Retina (tissue), 1 donor: Measurements from ENCODE around the gene STK31.
"Not testable (repeated sequence)": the region's sequence is repeated elsewhere in the genome, so short reads cannot be mapped to it uniquely, and the experiment has no call there.

Experiments
- DNase-seq: peaks from one replicate; pipeline ENCODE4 v3.0.0-alpha.2; 2016

STK31 gene

DNA sequence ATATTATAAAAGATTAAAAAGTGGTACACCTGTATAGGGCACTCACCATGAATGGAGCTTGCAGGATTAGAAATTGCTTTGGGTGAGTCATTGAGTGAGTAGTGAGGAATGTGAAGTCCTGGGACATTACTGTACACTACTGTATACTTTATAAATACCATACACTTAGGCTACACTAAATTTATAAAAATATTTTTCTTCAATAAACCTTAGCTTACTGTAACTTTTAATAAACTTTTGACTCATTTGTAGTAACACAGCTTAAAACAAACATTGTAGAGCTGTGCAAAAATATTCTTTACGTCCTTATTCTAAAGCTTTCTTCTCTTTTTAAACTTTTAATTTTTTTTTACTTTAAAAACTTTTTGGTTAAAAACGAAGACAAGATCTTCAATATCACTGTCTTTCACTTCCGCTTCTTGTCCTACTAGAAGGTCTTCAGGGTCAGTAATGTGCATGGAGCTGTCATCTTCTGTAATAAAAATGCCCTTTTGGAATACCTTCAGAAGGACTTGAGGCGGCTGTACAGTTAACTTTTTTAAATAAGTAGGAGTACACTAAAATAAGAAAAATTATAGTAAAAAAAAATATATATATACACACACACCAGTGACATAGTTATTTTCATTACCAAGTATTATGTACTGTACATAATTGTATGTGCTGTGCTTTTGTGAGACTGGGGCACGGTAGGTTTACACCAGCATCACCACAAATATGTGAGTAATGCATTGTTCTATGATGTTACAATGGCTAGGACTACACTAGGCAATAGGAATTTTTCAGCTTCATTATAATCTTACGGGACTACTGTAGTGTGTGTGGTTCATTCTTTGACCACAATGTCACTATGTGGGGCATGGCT is 3.5 kb downstream of the STK31 start:
- DNase-seq = no peak

DNA sequence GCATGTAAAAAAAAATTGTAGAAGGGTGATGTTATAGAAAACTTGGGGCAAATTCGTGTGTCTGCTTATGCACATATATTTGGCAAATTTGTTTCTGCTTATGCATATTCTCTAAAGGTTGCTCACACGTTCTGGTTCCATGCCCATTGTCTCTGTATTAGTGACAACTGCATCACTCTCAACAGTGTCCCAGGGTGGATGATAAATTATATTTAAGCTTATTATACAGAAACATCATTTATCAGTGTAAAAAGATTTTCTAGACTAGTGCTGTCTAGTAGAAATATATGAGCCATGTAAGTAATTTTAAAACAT is 4.1 kb downstream of the STK31 start:
- DNase-seq = no peak

DNA sequence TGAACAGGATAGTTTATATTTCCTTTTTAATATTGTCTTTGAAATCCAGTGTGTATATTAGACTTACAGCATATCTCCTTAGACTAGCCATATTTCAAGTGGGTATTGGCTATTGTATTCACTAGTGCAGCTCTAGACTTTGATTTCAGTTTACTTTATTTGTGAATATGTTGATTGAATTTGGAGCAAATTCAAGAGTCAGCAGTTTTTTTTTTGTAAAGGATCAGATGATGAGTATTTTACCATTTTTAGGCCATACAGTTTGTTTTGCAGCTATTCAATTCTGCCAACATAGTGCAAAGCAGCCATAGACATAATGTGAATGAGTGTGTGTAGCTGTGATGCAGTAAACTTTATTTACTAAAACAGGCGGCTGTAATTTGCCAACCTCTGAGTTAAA is 4.6 kb downstream of the STK31 start:
- DNase-seq = no peak

DNA sequence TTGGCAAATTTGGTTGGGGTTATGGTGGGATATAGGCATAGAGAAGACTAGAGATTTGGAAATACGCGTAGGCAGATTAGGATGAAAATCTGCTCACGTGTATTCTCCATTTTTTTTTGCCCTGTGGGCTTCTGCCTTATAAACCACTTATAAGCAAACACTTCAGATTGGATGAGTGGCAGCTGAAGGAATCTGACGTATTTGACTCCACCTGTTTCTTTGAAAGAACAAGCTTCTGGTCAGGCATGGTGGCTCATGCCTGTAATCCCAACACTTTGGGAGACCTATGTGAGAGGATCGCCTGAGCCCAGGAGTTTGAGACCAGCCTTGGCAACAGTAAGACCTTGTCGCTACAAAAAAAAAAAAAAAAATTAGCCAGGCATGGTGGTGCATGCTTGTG is 5.1 kb downstream of the STK31 start:
- no peak for DNase-seq

- DNase-seq = no peak
These were observed 7.8 kb downstream of the STK31 start for GRCh38 chr7:23717788-23718187.

- no peak for DNase-seq
These were observed 11.4 kb downstream of the STK31 start for GRCh38 chr7:23721456-23721855.

DNA sequence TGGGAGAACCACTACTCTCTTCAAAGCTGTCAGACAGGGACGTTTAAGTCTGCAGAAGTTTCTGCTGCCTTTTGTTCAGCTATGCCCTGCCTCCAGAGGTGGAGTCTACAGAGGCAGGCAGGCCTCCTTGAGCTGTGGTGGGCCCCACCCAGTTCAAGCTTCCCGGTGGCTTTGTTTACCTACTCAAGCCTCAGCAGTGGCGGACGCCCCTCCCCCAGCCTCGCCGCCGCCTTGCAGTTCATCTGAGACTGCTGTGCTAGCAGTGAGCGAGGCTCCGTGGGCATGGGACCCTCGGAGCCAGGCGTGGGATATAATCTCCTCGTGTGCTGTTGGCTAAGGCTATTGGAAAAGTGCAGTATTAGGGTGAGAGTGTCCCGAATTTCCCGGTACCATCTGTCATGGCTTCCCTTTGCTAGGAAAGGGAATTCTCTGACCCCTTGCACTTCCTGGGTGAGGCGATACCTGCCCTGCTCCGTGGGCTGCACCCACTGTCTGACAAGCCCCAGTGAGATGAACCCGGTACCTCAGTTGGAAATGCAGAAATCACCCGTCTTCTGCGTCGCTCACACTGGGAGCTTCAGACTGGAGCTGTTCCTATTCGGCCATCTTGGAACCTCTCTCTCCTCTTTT is 12.7 kb downstream of the STK31 start:
- not testable (repeated sequence) for DNase-seq

- DNase-seq = not testable (repeated sequence)
These were observed 14.1 kb downstream of the STK31 start for GRCh38 chr7:23724113-23724512.

DNA sequence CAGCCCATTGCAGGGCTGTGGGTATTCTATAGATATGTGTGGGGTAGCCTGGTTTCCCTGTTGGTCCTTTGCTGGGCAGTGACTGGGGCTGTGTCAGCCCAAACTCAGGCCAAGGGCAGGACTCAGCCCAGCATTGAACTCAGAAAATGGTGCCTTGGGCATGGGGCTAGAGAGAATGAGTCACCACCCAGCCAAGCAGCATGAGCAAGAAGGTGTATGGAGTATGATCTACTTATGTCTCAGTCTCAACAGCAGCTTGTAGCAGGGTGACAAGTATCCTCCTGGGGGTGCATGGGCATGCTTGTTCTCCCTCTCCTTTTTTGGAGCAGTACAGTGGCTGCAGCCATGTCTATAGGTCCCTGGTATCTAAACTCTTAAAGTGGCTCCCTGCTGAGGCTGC is 32.0 kb downstream of the STK31 start:
- no peak for DNase-seq

DNA sequence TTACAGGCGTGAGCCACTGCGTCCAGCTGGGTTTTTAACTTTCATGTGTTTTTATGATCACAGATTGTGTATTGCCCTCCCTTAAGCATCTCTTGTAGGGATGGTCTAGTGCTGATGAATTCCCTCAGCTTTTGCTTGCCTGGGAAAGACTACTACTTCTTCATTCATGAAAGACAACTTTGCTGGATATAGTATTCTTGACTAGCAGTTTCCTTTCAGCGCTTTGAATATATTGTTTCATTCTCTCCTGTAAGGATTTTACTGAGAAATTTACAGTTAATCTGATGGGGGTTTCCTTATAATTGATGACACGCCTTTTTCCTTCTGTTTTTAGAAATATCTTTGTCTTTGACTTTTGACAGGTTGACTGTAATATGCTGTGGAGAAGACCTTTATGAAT is 33.2 kb downstream of the STK31 start:
- no peak for DNase-seq

DNA sequence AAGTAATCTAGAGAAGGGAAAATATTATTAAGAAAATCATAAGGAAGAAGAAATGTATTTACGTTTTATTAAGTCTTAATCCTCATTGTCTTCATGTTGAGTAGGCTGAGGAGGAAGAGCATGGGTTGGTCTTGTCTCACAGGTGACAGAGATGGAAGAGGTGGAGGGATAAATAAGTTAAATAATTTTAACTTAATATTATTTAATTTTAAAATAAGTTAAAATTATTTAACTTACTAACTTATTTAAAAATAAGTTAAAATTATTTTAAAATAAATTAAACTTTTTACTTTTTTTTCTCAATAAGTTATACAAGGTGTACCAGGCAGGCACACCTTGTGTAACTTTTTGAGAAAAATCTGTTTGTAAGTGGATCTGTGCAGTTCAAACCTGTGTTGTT is 36.6 kb downstream of the STK31 start:
- DNase-seq = no peak

DNA sequence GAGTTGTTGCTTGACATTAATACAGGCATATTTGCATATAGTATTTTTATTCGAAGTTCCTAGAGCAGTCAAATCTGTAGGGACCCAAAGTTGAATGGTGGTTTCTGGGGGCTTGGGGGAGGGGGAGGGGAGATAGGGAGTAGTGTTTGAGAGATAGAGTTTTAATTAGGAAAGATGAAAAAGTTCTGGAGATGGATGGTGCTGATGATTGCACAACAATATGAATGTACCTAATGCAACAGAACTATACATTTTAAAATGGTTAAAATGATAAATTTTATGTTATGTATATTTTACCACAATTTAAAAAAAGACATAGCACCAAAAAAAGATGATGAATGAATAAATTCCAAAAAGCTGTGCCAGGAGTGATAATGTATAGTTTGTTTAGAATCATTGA is 41.8 kb downstream of the STK31 start:
- DNase-seq = no peak

DNA sequence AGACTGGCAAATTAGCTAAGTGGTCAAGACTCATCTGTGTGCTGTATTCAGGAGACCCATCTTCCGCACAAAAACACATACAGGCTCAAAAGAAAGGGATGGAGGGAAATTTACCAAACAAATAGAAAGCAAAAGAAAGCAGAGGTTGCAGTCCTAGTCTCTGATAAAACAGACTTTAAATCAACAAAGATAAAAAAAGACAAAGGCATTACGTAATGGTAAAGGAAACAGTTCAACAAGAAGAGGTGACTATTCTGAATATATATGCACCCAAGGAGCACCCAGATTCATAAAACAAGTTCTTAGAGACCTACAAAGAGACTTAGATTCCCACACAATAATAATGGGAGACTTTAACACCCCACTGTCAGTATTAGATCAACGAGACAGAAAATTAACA is 48.8 kb downstream of the STK31 start:
- DNase-seq = not testable (repeated sequence)

- DNase-seq = no peak
These were observed 49.8 kb downstream of the STK31 start for GRCh38 chr7:23759671-23760391.

- no peak for DNase-seq
These were observed 55.9 kb downstream of the STK31 start for GRCh38 chr7:23765943-23766342.

DNA sequence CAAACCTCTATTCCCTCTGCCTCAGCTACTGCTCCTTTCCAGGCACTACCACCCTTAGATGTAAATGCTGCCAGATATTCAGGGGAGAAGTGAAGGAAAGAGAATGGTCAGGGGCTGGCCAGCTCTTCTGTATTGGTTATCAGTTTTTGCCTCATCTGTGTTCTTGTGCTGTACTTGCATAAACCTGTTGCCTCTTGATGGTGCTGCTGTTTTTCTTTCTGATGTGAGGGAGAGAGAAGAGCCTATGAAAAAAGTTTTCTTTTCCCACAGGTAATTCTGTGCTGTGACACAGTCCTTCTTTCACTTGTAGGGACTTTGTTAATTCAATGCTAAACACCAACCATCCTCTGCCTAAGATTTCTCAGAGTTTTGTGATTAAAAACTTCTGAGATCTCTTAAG is 57.5 kb downstream of the STK31 start:
- no peak for DNase-seq

- no peak for DNase-seq
These were observed 58.0 kb downstream of the STK31 start for GRCh38 chr7:23768022-23768421.

GRCh38 chr7:23779185-23779800 is 69.3 kb downstream of the STK31 start:
- DNase-seq = not testable (repeated sequence)

DNA sequence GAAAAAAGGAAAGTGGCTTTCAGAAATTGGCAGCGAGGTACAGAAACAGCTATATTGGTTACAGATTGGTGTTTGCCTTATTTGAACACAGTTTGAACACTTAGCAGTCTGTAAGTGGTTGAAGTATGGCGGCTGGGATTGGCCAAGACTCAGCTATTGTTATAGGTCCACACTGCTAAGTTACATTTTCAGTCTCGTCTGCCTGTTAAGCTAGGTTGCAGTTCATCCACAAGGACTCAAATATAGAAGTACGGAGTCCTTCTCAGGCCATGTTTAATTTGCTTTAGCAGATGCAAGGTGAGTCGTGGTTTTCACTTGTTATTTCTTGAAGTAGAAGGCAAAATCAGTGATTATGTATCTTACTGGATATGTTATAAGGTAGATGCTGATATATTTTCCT is 73.1 kb downstream of the STK31 start:
- no peak for DNase-seq

DNA sequence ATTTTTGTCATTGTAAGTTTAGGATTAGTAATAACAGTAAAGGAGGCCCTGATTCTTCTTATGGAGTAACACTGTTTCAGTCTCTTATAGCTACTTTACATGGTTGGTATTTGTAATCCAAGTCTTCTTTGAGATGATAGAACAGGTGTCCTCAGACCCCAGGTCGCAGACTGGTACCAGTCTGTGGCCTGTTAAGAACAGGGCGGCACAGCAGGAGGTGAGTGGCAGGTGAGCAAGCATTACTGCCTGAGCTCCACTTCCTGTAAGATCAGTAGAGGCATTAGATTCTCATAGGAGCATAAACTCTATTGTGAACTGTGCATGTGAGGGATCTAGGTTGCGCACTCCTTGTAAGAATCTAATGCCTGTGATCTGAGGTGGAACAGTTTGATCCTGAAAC is 77.3 kb downstream of the STK31 start:
- no peak for DNase-seq

DNA sequence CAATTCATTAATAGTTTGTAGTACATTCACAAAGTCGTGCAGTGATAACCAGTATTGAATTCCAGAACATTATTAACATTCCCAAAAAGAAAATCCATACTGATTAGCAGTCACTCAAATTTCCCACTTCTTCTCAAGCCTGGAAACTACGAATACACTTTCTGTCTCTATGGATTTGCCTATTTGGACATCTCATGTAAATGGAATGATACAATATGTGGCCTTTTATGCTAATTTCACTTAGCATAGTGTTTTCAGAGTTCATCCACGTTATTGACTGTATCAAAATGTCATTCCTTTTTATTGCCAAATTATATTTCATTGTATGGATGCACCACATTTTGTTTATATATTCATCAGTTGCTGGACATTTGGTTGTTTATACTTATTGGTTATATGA is 78.8 kb downstream of the STK31 start:
- no peak for DNase-seq

DNA sequence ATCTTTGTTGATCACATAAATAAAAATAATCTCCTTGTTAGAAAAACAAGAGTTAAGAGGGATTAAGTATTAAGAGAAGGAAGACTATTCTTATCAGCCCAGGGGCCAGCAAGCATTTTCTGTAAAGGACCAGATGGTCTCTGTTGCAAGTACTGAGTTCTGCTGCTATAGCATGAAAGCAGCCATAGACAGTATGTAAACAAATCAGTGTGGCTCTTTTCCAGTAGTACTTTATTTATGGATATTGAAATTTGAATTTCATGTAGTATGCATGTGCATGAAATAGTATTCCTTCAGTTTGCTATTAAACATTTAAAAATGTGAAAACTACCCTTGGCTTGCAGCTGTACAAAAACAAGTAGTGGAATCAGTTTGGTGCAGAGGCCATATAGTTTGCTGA is 81.7 kb downstream of the STK31 start:
- DNase-seq = no peak

- DNase-seq = no peak
These were observed 92.8 kb downstream of the STK31 start for GRCh38 chr7:23802720-23803397.
